SK-N-MC (cell line): ENCODE results near the gene IZUMO4.

Experiments
- DNase-seq: peaks from one replicate; pipeline ENCODE4 v3.0.0-alpha.2; 2011; ENCODE audit warnings: low read depth, low spot score
- H3K27ac ChIP-seq: fragments of 200-600 bp; sonication (generic); 2 replicates; pipeline ENCODE4 v1.5.1; 2016; ENCODE audit warnings: mixed run types
- H3K36me3 ChIP-seq: fragments of 200-600 bp; sonication (generic); 2 replicates; pipeline ENCODE4 v1.6.1; 2017; ENCODE audit warnings: antibody characterized with exemption, low read length, mixed read lengths; ENCODE audit not compliant: insufficient read depth
- H3K4me3 ChIP-seq: fragments of 200-600 bp; sonication (generic); 2 replicates; pipeline ENCODE4 v1.5.1; 2016
- H3K9ac ChIP-seq: fragments of 200-600 bp; sonication (generic); 2 replicates; pipeline ENCODE4 v1.8.0; 2017; ENCODE audit warnings: mixed run types, mixed read lengths; ENCODE audit not compliant: insufficient read length
- H3K9me3 ChIP-seq: fragments of 200-600 bp; sonication (generic); 2 replicates; pipeline ENCODE4 v1.6.1; 2017; ENCODE audit warnings: low read depth, mild to moderate bottlenecking, antibody characterized with exemption, low read length, moderate library complexity, mixed read lengths
- EZH2 ChIP-seq: fragments of 200-600 bp; sonication (generic); IDR thresholded peaks from one replicate; pipeline ENCODE4 v1.6.1; 2017; ENCODE audit warnings: antibody characterized with exemption
- FOXP2 ChIP-seq: optimal IDR thresholded peaks from 2 replicates; pipeline ENCODE3; 2011; ENCODE audit warnings: mild to moderate bottlenecking, moderate library complexity; ENCODE audit not compliant: insufficient read depth; ENCODE audit errors: extremely low read length, control extremely low read depth
- POLR2AphosphoS5 ChIP-seq: IDR thresholded peaks from 2 replicates; pipeline ENCODE4 v1.6.1; 2012; ENCODE audit warnings: mild to moderate bottlenecking, low read depth, low read length, borderline replicate concordance

Gene IZUMO4

GRCh38 chr19:2050991-2051772 is 45.5 kb upstream of the IZUMO4 start, which contains the start of gene MKNK2:
TSS of gene MKNK2 (minus strand) at chr19:2051244. CDS start at chr19:2050851, 393 bp downstream.
- no peak for DNase-seq
- H3K4me3 ChIP-seq: peak within 1 kb of the TSS; percentile 92
- H3K9ac ChIP-seq: peak within 1 kb of the TSS; percentile 80
- TF ChIP-seq EZH2: no peak
- TF ChIP-seq POLR2AphosphoS5: peak; percentile 88
- peak; percentile 60 for TF ChIP-seq FOXP2
- H3K27ac ChIP-seq: 0 out of 2 replicates have a peak within 1 kb of the TSS, but pooled peaks have one; percentile 19
- no peaks in the 10 kb centered on the region for H3K9me3 ChIP-seq
- H3K36me3 ChIP-seq: no peaks in the 10 kb centered on the region

- DNase-seq: no peak
Observed at GRCh38 chr19:2051773-2052704, 44.7 kb upstream of the IZUMO4 start.

GRCh38 chr19:2053601-2054389 is 42.9 kb upstream of the IZUMO4 start:
- no peaks in the 10 kb centered on the region for H3K36me3 ChIP-seq
- H3K9me3 ChIP-seq: no peaks in the 10 kb centered on the region
- H3K27ac ChIP-seq: no peak overlapping the region
- TF ChIP-seq EZH2: no peak
- no peak for TF ChIP-seq FOXP2
- no peak for TF ChIP-seq POLR2AphosphoS5
- H3K9ac ChIP-seq: no peak overlapping the region
- no peak for DNase-seq
- H3K4me3 ChIP-seq: no peak overlapping the region

More at GRCh38 chr19:2051773-2052704, 44.7 kb upstream of the IZUMO4 start:
- H3K27ac ChIP-seq: 0 out of 2 replicates have a peak overlapping the region, but pooled peaks have one; percentile 19
- TF ChIP-seq POLR2AphosphoS5 (no peak), EZH2 (no peak), FOXP2 (no peak)
- H3K4me3 ChIP-seq: peak overlapping the region; percentile 81
- no peaks in the 10 kb centered on the region for H3K9me3 ChIP-seq
- no peak overlapping the region for H3K9ac ChIP-seq
- H3K36me3 ChIP-seq: no peaks in the 10 kb centered on the region

DNA sequence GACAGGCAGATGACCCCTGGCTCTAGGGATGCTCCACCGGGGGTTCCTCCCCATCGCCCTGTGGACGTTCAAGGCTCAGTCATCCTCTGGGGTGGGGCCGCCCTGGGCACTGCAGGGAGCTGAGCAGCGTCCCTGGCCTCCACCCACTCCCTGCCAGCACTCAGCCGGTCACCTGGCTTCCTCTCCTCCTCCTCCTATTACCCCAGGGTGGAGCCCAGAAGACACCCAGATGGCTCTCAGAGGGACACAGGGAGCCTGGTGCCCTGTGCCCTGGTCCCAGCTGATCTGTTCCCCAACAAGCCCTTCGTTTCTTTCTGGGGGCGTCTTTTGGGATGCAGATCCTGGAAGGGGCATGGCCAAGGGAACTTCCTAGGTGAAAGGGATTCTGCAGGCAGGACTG is 42.0 kb upstream of the IZUMO4 start:
- H3K4me3 ChIP-seq: no peak overlapping the region

GRCh38 chr19:2055931-2056836 is 40.5 kb upstream of the IZUMO4 start:
- DNase-seq: no peak
- no peak overlapping the region for H3K9ac ChIP-seq
- no peaks in the 10 kb centered on the region for H3K36me3 ChIP-seq
- H3K4me3 ChIP-seq: no peak overlapping the region
- H3K9me3 ChIP-seq: no peaks in the 10 kb centered on the region
- peak overlapping the region; percentile 9; the same call in 1 of the 2 replicates for H3K27ac ChIP-seq
- TF ChIP-seq EZH2 (no peak), POLR2AphosphoS5 (no peak), FOXP2 (no peak)

More for the DNA sequence above, 42.0 kb upstream of the IZUMO4 start:
- no peak for DNase-seq
- no peaks in the 10 kb centered on the region for H3K36me3 ChIP-seq
- TF ChIP-seq EZH2 (no peak), FOXP2 (no peak), POLR2AphosphoS5 (no peak)
- no peak overlapping the region for H3K9ac ChIP-seq
- no peak overlapping the region for H3K27ac ChIP-seq
- H3K9me3 ChIP-seq: no peaks in the 10 kb centered on the region

DNA sequence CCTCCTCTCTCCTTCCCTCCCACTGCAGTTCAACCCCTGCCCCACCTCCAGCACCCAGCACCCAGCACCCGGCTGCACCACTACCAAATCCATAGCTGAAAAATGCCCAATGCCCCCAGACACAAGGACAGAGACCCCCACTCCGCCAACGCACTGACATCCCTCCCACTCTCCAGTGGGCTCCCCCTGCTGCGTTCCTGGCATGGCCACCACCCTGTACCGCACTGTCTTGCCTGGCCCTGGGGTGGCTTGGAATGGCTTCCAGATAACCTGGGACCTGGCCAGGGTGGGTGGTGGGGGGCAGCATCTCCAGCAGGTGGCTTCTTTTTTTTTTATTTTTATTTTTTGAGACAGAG is 39.9 kb upstream of the IZUMO4 start:
- no peak overlapping the region for H3K9ac ChIP-seq
- H3K4me3 ChIP-seq: no peak overlapping the region
- H3K36me3 ChIP-seq: no peaks in the 10 kb centered on the region
- TF ChIP-seq POLR2AphosphoS5 (no peak), EZH2 (no peak), FOXP2 (no peak)
- DNase-seq: no peak
- H3K27ac ChIP-seq: no peak overlapping the region
- H3K9me3 ChIP-seq: no peaks in the 10 kb centered on the region
